Esophagus muscularis mucosa (tissue), 4 donors: ENCODE data around the gene GAS7.

Experiments
- EP300 ChIP-seq: sonication (generic); formaldehyde crosslinking; IDR thresholded peaks from one replicate; pipeline ENCODE4 v1.6.1; 2017; ENCODE audit warnings: antibody characterized with exemption
- POLR2A ChIP-seq: fragments of 450-650 bp; IDR thresholded peaks from one replicate; pipeline ENCODE4 v1.6.1; 2017; ENCODE audit warnings: antibody characterized with exemption, moderate library complexity, mild to moderate bottlenecking, low read depth
- POLR2AphosphoS5 ChIP-seq, 2 donors: sonication (generic); formaldehyde crosslinking; IDR thresholded peaks; one replicate each; pipeline ENCODE4 v1.6.1; 2017; ENCODE audit warnings: antibody characterized with exemption in 2 of 2
- TF ChIP-seq, protein P1 (sequence below), 3 experiments: fragments of 200-600 bp in 2 of 3; fragments of 450-650 bp in 1 of 3; sonication (generic) in 2 of 3; IDR thresholded peaks; one replicate each; pipeline ENCODE4 v1.5.1; 2017 to 2019; ENCODE audit warnings: antibody characterized with exemption in 3 of 3, mild to moderate bottlenecking in 2 of 3, moderate library complexity in 1 of 3

DNA sequence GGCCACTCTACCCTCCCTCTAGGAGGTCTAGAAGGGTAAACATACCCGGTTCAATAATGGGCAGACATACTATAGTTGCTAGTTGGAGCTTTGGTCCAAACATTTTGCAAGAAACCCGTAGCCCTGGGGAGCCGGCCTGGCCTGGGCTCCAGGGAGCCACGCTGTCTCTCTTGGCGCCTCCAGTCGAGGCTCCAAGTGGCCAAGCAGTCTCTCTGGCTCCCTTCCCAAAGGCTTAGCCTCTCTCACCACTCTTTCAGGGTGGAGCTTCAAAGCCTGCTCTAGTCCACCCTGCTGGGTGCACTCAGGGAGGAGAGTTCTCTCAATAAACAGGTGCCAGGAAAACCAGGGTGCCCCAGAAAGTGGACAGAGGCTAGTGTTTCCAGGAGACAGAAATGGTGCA is 325.6 kb downstream of the GAS7 start:
- no peak for TF ChIP-seq POLR2A
- TF ChIP-seq, protein P1, sequence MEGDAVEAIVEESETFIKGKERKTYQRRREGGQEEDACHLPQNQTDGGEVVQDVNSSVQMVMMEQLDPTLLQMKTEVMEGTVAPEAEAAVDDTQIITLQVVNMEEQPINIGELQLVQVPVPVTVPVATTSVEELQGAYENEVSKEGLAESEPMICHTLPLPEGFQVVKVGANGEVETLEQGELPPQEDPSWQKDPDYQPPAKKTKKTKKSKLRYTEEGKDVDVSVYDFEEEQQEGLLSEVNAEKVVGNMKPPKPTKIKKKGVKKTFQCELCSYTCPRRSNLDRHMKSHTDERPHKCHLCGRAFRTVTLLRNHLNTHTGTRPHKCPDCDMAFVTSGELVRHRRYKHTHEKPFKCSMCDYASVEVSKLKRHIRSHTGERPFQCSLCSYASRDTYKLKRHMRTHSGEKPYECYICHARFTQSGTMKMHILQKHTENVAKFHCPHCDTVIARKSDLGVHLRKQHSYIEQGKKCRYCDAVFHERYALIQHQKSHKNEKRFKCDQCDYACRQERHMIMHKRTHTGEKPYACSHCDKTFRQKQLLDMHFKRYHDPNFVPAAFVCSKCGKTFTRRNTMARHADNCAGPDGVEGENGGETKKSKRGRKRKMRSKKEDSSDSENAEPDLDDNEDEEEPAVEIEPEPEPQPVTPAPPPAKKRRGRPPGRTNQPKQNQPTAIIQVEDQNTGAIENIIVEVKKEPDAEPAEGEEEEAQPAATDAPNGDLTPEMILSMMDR (IDR thresholded peaks at IDR 0.05): no peak
- no peak for TF ChIP-seq EP300
- TF ChIP-seq POLR2AphosphoS5 (IDR thresholded peaks at IDR 0.05): no peak
